ENCODE measurements around the gene DEPDC1. TPM values are rescaled to one million over a fixed set of nuclear protein-coding genes. Genes with fewer than 3 reads are reported as not detected.
"Not testable (repeated sequence)": the region's sequence is repeated elsewhere in the genome, so short reads cannot be mapped to it uniquely, and the experiment has no call there.

Gene DEPDC1
- total RNA-seq, 1 experiment from 2014 or later = 62.9 TPM

DNA sequence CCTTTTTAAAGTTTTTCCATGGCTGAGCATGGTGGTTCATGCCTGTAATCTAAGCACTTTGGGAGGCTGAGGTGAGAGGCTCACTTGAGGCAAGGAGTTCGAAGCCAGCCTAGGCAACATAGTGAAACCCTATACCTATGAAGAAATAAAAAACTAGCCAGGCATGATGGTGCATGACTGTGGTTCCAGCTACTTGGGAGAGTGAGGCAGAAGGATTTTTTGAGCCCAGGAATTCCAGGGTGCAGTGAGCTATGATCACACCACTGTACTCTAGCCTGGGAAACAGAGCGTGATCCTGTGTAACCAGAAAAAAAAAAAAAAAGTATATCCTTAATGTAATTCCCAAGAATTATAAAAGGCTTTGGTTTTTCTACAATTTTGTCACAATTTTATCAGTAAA lies 17.4 kb downstream of the DEPDC1 start:
- in situ Hi-C loops (cut with HindIII; ENCODE audit: low sequenced_read_pairs) = no loop called here
- DNase-seq (ENCODE audit: low spot score) = no peak

DNA sequence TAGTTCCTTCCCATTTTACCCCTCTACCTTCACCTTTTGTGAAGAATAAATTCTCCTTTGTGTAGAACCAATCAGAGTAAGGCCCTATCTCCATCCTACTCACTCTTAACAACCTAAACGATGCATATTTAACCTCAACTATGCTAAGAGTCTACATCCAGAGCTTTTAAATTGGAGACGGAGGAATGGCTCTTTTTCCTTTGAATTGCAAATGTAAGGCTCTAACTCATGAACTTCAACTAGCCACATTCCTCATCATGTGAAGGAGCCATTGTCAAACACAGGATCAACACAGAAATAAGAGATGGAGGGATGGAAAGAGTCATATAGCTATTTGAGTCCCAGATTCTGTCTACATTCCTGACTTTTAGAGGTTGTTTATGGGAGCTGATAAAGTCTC lies 18.2 kb downstream of the DEPDC1 start:
- no peak for DNase-seq (ENCODE audit: low spot score)
- in situ Hi-C loops (cut with HindIII; ENCODE audit: low sequenced_read_pairs) = no loop called here

DNA sequence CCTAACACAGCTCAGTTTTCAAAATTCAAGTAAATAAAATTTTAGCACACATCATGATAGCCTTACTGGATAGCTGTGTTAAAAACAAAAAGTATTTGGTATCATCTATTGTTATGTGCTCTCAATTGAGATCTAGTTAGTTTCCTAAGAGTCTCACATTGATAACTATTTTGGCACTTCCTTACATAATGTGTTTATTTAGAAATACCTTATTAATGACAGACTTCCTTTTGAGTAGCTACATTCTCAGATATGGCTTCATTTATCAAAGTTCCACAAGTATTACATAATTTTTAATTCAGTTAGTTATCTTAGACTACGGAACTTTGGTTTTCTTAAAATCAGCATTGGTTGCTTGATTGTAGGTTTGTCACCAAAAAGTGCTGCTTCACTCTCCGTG lies 20.3 kb downstream of the DEPDC1 start:
- DNase-seq (ENCODE audit: low spot score); in situ Hi-C loops (cut with HindIII; ENCODE audit: low sequenced_read_pairs): not testable (repeated sequence)

DNA sequence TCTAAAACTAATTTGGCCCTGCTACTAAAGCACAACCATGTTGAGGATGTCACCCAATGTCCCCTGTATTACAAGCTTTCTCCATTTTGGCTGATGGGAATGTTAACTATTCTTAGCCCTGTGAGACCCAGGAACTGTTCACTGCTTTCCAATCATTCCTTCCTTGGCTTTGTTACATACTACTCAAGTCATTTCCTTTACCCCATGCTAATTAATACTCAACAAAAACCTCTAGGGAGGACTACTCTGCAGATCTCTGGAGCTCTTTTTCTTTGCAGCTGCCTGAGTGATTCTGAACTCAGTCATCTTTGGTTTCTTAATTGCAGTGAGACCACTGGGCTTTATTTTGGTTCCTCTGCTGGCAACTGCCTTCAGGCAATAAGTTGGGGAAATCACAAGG lies 23.8 kb downstream of the DEPDC1 start:
- in situ Hi-C loops (cut with HindIII; ENCODE audit: low sequenced_read_pairs) = no loop called here
- DNase-seq (ENCODE audit: low spot score) = no peak

DNA sequence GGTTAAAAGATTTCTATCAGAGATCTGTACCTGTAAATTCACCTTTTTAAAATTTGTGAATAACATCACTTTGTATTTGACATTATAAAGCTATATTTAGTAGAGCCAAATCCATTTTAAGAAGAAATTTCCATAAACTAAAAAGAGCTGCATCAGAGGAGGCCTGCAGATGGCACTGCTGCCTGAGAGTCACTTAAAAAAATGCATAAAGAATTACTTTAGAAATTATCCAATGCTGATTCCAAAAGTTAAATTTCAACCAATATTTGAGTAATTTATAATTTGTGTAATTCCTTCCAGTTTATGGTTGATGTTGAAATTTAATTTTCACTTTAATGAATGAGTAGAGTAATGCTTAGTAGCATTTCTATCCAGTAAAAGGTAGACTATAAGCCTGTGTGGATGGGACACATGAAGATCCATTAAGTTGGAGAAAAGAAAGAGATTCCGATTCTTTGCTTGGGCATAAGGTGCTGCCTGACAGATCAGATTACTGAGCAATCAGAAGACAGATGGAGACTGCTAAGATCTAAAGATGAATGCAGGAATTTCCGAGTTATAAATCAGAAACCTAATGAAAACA lies 26.4 kb downstream of the DEPDC1 start:
- peak; percentile 3 for DNase-seq (ENCODE audit: low spot score)
- in situ Hi-C loops (cut with HindIII; ENCODE audit: low sequenced_read_pairs) = no loop called here

DNA sequence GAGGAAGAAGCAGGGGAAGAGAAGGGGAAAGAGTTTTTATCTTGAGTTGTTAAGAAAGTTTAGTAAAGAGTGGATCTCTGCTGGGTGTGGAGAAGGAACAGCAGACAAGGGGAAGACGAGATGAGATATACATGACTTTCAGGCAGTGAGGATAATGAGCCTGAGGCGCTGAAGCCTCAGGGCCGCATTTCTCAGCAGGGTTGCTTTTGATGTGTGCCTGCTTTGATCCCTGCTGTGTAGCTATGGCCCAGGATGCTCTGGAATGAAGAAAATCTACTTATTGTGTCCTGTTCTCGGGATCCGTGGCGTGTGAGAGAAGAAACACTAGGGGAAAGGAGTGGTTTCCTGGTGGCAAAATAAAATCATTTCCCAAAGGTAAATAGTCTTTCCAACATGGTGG lies 32.0 kb downstream of the DEPDC1 start:
- in situ Hi-C loops (cut with HindIII; ENCODE audit: low sequenced_read_pairs) = no loop called here
- DNase-seq (ENCODE audit: low spot score) = no peak

DNA sequence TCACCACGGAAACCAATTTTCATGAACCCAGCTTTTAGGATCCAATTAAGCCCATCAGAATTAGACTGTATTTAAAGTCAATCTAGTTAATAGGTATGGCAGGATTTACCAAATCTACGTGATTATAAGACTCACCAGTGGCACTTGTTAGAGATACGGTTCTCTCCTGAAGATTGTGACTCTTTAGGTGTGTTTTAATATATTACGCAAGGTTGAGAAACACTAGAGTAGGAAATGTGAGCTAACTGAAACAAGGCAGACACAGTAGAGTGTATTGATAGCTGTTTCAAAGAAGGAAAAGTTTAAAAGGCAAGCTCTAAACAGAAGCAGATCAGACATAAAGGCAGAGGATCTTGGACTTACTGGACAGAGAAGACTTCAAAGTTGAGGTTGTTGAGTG lies 35.9 kb downstream of the DEPDC1 start:
- in situ Hi-C loops (cut with HindIII; ENCODE audit: low sequenced_read_pairs) = no loop called here
- no peak for DNase-seq (ENCODE audit: low spot score)

DNA sequence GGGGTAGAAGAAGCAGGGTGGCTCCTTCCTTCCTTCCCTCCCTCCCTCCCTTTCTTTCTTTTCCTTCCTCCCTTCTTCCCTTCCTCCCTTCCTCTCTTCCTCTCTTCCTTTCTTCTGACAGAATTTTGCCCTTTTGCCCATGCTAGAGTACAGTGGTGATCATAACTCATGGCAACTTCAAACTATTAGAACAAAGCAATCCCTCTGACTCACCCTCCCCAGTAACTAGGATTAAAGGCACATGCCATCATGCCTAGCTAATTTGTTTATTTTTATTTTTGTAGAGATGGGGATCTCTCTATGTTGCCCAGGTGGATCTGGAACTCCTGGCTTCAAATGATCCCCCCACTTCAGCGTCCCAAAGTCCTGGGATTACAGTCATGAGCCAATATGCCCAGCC lies 37.1 kb downstream of the DEPDC1 start:
- in situ Hi-C loops (cut with HindIII; ENCODE audit: low sequenced_read_pairs) = no loop called here
- no peak for DNase-seq (ENCODE audit: low spot score)

DNA sequence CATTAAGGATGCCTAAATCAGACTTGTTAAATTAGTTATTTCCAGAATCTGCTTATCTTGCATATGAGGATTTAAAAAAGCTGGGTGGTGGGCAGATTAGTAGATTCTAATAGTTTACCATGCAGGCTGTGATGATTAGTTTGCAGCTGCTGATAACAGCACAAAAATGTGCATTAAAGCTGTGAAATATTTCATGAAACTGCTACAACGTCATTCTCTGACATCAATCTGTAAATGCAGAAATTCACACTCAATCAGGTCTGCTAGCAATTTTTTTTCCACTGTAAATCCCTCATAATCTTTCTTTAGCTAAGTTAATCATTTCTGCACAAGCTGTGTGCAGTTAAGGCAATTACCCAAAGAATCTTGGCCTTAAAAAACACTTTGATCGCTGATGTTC lies 37.8 kb downstream of the DEPDC1 start:
- in situ Hi-C loops (cut with HindIII; ENCODE audit: low sequenced_read_pairs) = no loop called here
- DNase-seq (ENCODE audit: low spot score) = no peak

DNA sequence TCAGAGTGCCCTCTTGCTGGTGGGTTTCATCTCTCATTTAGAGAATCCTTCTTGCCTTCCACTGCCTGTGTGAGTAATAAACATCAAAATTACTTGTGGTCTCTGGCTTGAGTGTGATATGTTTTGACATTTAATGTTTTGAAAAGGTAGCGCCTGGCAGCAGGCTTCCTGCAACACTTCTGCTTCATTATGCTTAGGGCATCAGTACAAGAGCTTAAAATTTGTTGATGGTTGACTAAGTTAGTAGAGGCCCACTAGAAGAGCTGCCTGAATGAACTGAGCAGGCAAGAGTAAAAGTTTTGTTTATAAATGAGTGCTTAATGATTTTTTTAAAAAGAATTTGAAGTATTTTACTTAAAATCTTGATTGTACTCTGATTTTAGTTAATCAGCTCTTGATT lies 40.7 kb downstream of the DEPDC1 start:
- in situ Hi-C loops (cut with HindIII; ENCODE audit: low sequenced_read_pairs) = no loop called here
- no peak for DNase-seq (ENCODE audit: low spot score)

DNA sequence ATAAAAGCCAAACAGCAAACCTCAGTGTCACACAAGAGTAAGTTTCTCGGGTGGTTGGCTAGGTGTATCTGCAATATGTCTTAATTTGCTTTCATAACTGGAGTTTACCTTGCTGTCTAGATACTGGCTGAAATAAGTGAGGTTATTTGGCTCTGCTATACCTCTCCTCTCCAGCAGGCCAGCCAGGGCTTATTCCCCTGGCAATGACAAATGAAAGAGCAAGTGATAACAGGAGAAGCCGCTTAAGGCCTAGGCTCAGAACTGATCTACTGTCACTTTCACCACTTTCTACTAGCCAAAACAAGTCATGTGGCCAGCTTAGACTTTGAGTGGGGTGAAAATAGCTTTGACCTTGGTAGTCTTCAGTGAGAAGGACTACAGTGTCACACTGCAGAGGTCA lies 42.3 kb downstream of the DEPDC1 start:
- DNase-seq (ENCODE audit: low spot score) = no peak
- in situ Hi-C loops (cut with HindIII; ENCODE audit: low sequenced_read_pairs) = no loop called here

DNA sequence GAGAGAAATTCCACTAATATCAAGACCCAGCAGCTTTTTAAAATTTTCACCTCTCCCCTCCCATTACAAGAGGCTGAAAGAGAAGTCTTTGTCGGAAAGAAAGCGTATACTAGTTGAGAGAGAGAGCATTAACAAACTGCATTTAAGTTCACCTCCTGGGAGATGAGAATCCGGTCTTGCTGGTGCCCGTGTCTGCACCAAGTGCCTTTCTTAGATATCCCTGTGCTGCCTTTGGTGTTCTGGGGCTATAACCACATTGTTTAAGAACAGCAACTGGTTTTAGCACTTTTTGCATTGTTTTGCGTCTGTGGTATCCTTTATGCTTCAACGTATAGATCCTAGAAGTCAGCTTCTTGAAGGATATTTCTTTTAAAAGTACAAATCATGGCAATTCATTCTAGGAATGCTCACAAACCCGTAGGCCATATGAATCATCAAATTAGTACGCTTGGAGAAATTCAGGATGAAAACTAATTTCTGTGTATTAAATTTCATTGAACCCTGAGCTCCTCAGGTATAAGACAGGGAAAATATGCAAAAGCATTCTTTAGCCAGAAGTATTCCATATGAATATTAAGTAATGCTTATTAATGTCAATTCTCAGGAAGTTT lies 43.7 kb downstream of the DEPDC1 start:
- in situ Hi-C loops (cut with HindIII; ENCODE audit: low sequenced_read_pairs) = no loop called here
- DNase-seq (ENCODE audit: low spot score) = no peak

DNA sequence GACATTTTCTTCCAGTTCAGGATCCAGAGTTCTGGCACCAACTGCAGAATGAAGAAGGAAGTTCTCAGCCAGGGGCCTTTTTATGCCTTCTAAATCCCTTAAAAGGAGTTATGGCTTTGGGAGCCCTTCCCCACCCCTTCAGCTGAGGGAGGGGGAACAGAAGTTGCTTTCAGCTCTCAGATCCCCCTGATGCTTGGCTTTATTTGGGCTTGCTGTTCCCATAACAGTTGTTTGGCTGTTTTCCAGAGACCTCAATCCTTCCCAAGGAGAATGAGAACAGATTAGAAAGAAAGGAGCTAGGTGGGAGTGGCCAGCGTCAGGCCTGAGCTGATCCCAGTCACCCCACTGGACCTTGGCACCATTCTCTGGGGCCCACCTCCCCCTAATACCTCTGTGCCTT lies 47.0 kb downstream of the DEPDC1 start, which contains the start of gene RPE65:
RPE65 (minus strand) TSS at position 54 of the 400 bp plus-strand sequence; CDS start at position 5, 49 bp downstream.
- DNase-seq (ENCODE audit: low spot score) = no peak
- in situ Hi-C loops (cut with HindIII; ENCODE audit: low sequenced_read_pairs) = no loop called here

DNA sequence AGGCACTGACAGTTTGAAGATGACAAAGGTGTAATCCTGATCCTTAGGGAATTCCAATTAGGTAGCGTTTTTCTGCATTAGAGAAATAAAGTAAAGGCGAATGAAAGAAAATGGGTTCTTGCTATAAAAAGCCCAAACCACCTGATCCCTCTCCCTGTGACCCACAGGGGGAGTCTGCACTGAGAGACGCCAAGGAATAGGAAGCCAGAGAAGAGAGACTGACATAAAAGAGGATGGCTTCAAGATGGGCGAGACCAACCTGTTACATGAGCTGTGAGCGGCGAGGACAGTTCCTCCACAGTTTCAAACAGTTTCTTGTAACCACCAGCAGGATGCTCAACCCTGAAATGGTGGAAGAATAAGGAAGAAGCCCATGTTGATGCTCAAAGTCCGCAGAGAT lies 48.5 kb downstream of the DEPDC1 start:
- no peak for DNase-seq (ENCODE audit: low spot score)
- in situ Hi-C loops (cut with HindIII; ENCODE audit: low sequenced_read_pairs) = no loop called here

DNA sequence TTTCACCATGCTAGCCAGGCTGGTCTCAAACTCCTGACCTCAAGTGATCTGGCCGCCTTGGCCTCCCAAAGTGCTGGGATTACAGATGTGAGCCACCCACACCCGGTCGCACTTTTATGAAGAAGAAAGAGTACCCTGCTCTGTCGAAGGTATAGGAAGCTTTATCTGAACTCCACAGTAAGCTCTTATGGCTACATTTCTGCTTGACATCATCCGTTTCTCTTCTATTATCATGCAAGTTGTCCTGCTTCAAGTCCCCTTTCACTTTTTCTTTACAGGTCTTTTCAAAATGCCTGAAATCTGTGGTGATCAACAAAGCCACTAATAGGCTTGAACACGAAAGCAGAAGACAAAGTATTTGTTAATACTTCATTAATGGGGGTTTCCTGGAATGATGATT lies 51.2 kb downstream of the DEPDC1 start:
- in situ Hi-C loops (cut with HindIII; ENCODE audit: low sequenced_read_pairs) = no loop called here
- DNase-seq (ENCODE audit: low spot score) = no peak

DNA sequence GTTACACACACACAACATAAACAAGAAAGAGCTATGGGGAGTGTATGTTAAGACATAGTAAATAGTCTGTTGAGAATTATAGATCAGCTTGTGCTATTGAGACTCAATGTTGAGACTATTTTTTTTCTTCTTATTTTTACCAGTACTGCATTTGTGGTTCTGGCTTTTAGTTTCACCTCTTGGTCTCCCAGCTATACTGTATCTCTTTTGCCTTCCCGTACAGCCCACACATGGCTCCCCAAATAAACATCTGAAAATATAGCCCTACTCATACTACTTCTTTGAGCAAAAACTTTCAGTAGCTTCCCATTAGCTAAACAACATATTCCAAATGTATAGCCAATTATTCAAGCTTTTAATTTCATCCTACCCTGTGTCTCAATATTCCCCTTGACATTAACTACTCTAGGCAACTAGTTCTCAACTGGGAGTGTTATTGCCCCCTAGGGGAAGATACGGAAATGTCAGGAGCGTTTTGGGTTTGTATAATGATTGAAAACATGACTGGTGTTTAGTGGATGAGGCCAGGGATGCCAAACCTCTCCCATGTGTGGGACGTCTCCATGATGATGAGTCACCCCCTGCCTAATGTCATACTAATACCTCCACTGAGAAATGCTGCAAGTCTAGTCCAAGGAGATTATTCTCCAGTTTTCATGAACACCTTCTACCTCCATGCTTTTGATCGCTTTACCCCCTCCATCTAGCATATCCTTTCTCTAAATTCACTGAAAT lies 53.9 kb downstream of the DEPDC1 start:
- peak; percentile 14 for DNase-seq (ENCODE audit: low spot score)

DNA sequence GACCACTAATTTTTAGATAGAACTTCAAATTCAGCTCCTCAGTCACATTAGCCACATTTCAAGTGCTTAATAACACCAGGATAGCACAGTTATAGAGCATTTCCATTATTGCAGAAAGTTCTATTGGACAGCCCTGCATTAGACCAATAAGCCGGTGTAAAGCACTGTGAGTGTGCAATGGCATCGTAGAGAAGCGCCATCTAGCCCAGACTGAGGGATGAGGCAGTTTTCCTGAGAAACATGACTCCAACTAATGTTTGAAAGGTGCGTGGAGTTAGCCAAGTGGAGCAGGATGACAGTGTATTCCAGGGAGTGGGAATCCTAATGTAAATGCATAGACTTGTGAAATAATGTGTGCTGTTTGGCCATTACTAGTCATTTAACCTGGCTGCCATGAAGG lies 54.9 kb downstream of the DEPDC1 start:
- DNase-seq (ENCODE audit: low spot score) = no peak
- in situ Hi-C loops (cut with HindIII; ENCODE audit: low sequenced_read_pairs) = no loop called here

More for the DNA sequence above, 53.9 kb downstream of the DEPDC1 start:
- in situ Hi-C loops (cut with HindIII; ENCODE audit: low sequenced_read_pairs) = no loop called here

DNA sequence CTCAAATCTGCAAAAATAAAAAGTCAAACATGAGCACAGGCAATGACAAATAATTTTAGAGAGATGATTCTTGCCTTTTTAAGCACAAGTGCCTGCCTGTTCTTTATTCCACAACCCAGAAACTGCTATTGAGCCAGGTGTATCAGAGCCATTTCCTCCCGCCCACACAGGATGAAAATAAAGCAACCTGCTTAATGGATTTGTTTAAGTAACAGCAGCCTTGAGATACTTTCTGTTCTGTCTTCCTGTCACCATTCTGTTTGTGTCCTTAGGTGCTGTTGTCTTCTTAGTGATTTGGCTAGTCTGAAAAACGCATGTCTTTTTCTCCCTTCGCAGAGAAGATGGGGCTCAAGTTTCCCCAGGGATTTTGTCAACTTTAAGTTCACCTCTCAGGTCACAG lies 58.6 kb downstream of the DEPDC1 start:
- in situ Hi-C loops (cut with HindIII; ENCODE audit: low sequenced_read_pairs) = no loop called here
- no peak for DNase-seq (ENCODE audit: low spot score)

DNA sequence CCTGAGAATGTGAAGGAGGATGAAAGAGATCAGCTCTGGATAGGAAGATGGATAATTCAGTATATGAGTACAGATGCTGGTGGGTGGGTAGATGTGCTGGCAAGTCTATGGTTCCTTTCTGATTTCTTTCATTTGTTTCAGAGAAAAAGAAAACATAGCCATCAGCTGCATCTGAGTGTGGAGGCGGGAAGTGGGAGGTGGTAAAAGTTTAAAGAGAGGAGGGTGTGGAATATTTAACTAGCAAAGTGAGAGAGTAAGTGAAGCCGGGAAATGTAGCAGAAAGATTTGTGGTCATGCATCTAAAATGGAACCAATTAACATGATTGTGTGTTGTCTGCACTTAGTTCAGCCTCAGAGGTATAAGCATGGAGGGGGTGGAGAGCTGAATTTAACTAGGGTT lies 63.5 kb downstream of the DEPDC1 start:
- in situ Hi-C loops (cut with HindIII; ENCODE audit: low sequenced_read_pairs) = no loop called here
- DNase-seq (ENCODE audit: low spot score) = no peak

DNA sequence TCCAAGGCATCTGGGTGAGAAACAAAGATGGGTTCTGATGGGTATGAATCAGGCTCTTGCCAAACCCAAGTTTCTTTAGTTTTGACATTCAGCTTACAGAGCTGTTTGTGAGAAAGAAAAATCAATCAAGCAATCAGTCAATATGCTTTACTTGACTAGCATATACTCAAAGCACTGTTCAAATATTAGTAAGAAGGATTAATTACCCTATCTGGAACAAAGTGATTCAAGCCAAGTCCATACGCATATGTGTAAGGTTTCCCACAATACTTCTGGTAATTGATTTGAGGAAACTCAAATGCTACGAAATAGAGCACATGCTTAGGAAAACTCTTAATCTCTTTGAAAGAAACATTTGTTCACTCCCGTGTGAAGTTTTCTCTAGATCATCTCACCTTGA lies 65.8 kb downstream of the DEPDC1 start:
- DNase-seq (ENCODE audit: low spot score) = no peak
- in situ Hi-C loops (cut with HindIII; ENCODE audit: low sequenced_read_pairs) = no loop called here
